ENCODE results near the gene POU4F1.

DNA sequence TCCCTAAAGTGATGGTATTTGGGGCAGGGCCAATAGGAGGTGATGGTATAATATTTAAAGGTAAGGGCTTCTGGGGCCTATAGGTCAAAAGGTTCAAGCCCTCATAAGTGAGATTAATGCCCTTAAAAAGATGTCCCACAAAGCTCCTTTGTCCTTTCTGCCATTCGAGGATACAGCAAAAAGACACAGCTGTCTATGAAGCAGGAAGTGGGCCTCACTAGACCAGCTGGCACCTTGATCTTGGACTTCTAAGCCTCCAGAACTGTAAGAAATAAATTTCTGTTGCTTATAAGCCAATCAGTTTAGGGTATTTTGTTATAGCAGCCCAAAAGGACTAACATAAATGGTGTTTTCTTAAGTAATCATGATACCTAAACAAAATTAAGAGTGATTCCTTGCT lies 27.2 kb upstream of the POU4F1 start:
- no peak for TF ChIP-seq CTCF (IDR thresholded peaks at IDR 0.05)
- no peak for TF ChIP-seq EZH2 (IDR thresholded peaks at IDR 0.05; ENCODE audit: borderline replicate concordance, insufficient read depth, low read depth, low read length, poor library complexity, severe bottlenecking)

Data from B cell (primary cell).